CD4-positive, alpha-beta T cell (primary cell): Measurements from ENCODE around the gene SYCE3. TPM values are rescaled to one million over a fixed set of nuclear protein-coding genes. Genes with fewer than 3 reads are reported as not detected.

ENCODE experiments used
- ATAC-seq: fragments of 200-7000 bp; cut with Tn5 transposase; one replicate; pipeline ENCODE4 v1.10.0; 2022; ENCODE audit warnings: mild to moderate bottlenecking; ENCODE audit not compliant: poor library complexity
- CTCF ChIA-PET: fragments of 350-600 bp; sonication (Branson Sonifier 250); formaldehyde crosslinking; loops from one replicate; lab custom pipeline; 2021; ENCODE audit warnings: antibody characterized with exemption, inconsistent platforms; lab: Charles Lee
- POLR2A ChIA-PET: fragments of 350-600 bp; sonication (Branson Sonifier 250); formaldehyde crosslinking; loops from one replicate; lab custom pipeline; 2021; ENCODE audit warnings: antibody characterized with exemption, inconsistent platforms; lab: Charles Lee
- DNase-seq, 14 experiments: peaks; one replicate each; pipeline ENCODE4 v3.0.0-alpha.2; 2013 to 2020; ENCODE audit warnings: mixed read lengths in 2 of 14
- H3K27ac ChIP-seq, 2 donors: one replicate each; pipeline versions ENCODE4 v1.5.1 to v1.7.0; 2013; ENCODE audit warnings: low read length in 2 of 2, low read depth in 1 of 2, mild to moderate bottlenecking in 1 of 2
- H3K27me3 ChIP-seq, 2 experiments: 1 replicate in 1 of 2; 2 replicates in 1 of 2; pipeline versions ENCODE4 v1.6.1 to v1.7.0; 2013; ENCODE audit warnings: low read length in 2 of 2, control low read depth in 1 of 2, mild to moderate bottlenecking in 1 of 2, moderate library complexity in 1 of 2; ENCODE audit not compliant: insufficient read depth in 2 of 2, control insufficient read depth in 1 of 2
- H3K36me3 ChIP-seq: one replicate; pipeline ENCODE4 v1.6.1; 2013; ENCODE audit warnings: low read length, control low read depth; ENCODE audit not compliant: insufficient read depth
- H3K4me1 ChIP-seq: one replicate; pipeline ENCODE4 v1.6.1; 2013; ENCODE audit warnings: low read length, control low read depth; ENCODE audit not compliant: insufficient read depth
- H3K4me3 ChIP-seq: one replicate; pipeline ENCODE4 v1.5.1; 2013; ENCODE audit warnings: mild to moderate bottlenecking, low read length, moderate library complexity
- H3K9me3 ChIP-seq, 2 experiments: 1 replicate in 1 of 2; 2 replicates in 1 of 2; pipeline versions ENCODE4 v1.6.1 to v1.7.0; 2013; ENCODE audit warnings: low read length in 2 of 2, mild to moderate bottlenecking in 2 of 2, control low read depth in 1 of 2, moderate library complexity in 1 of 2; ENCODE audit not compliant: control insufficient read depth in 1 of 2, insufficient read depth in 1 of 2
- H3K27ac Mint-ChIP-seq: one replicate; pipeline ENCODE4 v1.8.0; 2020; ENCODE audit warnings: mixed read lengths
- H3K27me3 Mint-ChIP-seq: one replicate; pipeline ENCODE4 v1.8.0; 2021; ENCODE audit warnings: mixed read lengths
- H3K36me3 Mint-ChIP-seq: one replicate; pipeline ENCODE4 v1.8.0; 2021; ENCODE audit warnings: low read depth, mixed read lengths
- H3K4me1 Mint-ChIP-seq: one replicate; pipeline ENCODE4 v1.8.0; 2021; ENCODE audit warnings: low read depth, mixed read lengths
- H3K4me3 Mint-ChIP-seq: one replicate; pipeline ENCODE4 v1.8.0; 2020; ENCODE audit warnings: mild to moderate bottlenecking, mixed read lengths
- H3K9me3 Mint-ChIP-seq: one replicate; pipeline ENCODE4 v1.8.0; 2020; ENCODE audit warnings: mixed read lengths
- CTCF ChIP-seq: fragments of 200-600 bp; IDR thresholded peaks from one replicate; pipeline ENCODE4 v1.8.0; 2022; ENCODE audit warnings: antibody characterized with exemption, mild to moderate bottlenecking
- intact Hi-C, 2 experiments: fragments of 100-400 bp; cut with DNase I in 1 of 2; cut with micrococcal nuclease in 1 of 2; formaldehyde crosslinking; loops; one replicate each; pipeline versions ENCODE4 v1.15.1 to v1.9.0; 2023 to 2025; cut with DNase I, micrococcal nuclease
- total RNA-seq, 174 experiments: library from RNA in 2 of 174; stranded (reverse) in 2 of 174; gene quantifications; one replicate each; pipeline ENCODE4 v1.2.3 and lab custom pipeline; 2021 to 2026

SYCE3 gene
- total RNA-seq, 2 experiments from 2014 or later: not detected

- Mint-ChIP-seq H3K27me3 (no peaks in the 10 kb centered on the region), H3K36me3 (peaks cover 13% of the 10 kb centered on the region), H3K4me1 (peaks cover 25% of the 10 kb centered on the region), H3K4me3 (no peak overlapping the region), H3K27ac (no peak overlapping the region), H3K9me3 (no peaks in the 10 kb centered on the region)
- H3K9me3 ChIP-seq: no peaks in the 10 kb centered on the region
- no peak overlapping the region for H3K27ac ChIP-seq
- no peaks in the 10 kb centered on the region for H3K27me3 ChIP-seq
- TF ChIP-seq CTCF: no peak
- no peak overlapping the region for H3K4me3 ChIP-seq
- intact Hi-C loops: no loop called here
- POLR2A ChIA-PET: no interaction called here
- peaks cover 22% of the 10 kb centered on the region for H3K4me1 ChIP-seq
- peaks cover 3% of the 10 kb centered on the region for H3K36me3 ChIP-seq
- CTCF ChIA-PET: no interaction called here
- DNase-seq: no peak
- ATAC-seq: no peak
These were observed 23.1 kb upstream of the SYCE3 start for GRCh38 chr22:50585781-50586180.

GRCh38 chr22:50585238-50585637 is 22.5 kb upstream of the SYCE3 start:
- Histone ChIP-seq H3K27me3 (no peaks in the 10 kb centered on the region), H3K27ac (no peak overlapping the region), H3K9me3 (no peaks in the 10 kb centered on the region), H3K36me3 (peaks cover 5% of the 10 kb centered on the region), H3K4me1 (peaks cover 22% of the 10 kb centered on the region), H3K4me3 (no peak overlapping the region)
- ChIA-PET CTCF (no interaction called here), POLR2A (no interaction called here)
- H3K27me3 Mint-ChIP-seq: no peaks in the 10 kb centered on the region
- peaks cover 28% of the 10 kb centered on the region for H3K4me1 Mint-ChIP-seq
- no peak for TF ChIP-seq CTCF
- DNase-seq (no peak), ATAC-seq (no peak)
- peaks cover 19% of the 10 kb centered on the region for H3K36me3 Mint-ChIP-seq
- H3K9me3 Mint-ChIP-seq: no peaks in the 10 kb centered on the region
- H3K27ac Mint-ChIP-seq: no peak overlapping the region
- peak overlapping the region; percentile 56 for H3K4me3 Mint-ChIP-seq
- intact Hi-C loops: no loop called here

- Mint-ChIP-seq H3K9me3 (no peaks in the 10 kb centered on the region), H3K4me1 (peaks cover 35% of the 10 kb centered on the region), H3K4me3 (peak overlapping the region; percentile 82), H3K36me3 (peaks cover 27% of the 10 kb centered on the region), H3K27me3 (no peaks in the 10 kb centered on the region), H3K27ac (no peak overlapping the region)
- ATAC-seq (no peak), DNase-seq (no peak)
- intact Hi-C loops: loop anchor here in 1 of 2 experiments (5.0 kb wide), 2 partner anchors 37 to 57 kb away; partner anchors contain the start of genes KLHDC7B and SCO2
- no peak overlapping the region for H3K27ac ChIP-seq
- no peaks in the 10 kb centered on the region for H3K27me3 ChIP-seq
- no peak for TF ChIP-seq CTCF
- H3K4me1 ChIP-seq: peaks cover 25% of the 10 kb centered on the region
- H3K9me3 ChIP-seq: no peaks in the 10 kb centered on the region
- H3K36me3 ChIP-seq: peaks cover 5% of the 10 kb centered on the region
- POLR2A ChIA-PET: interaction anchor here (0.9 to 2.1 kb wide), 3 partner anchors 37 to 59 kb away, joined by 3 to 16 read pairs (median 4); partner anchors contain the start of gene SCO2
- no peak overlapping the region for H3K4me3 ChIP-seq
- CTCF ChIA-PET: interaction anchor here (1.0 kb wide), 1 partner anchor 22 kb away, joined by 3 read pairs; the partner anchor contains the start of gene SYCE3
These were observed 21.7 kb upstream of the SYCE3 start for GRCh38 chr22:50584106-50585096.
